Eye (tissue), 1 donor: ENCODE measurements around the gene RAB19.
A peak's percentile ranks its signal among the peaks of the same experiment; 100 is the strongest.

Experiments
- DNase-seq: peaks from one replicate; pipeline ENCODE4 v3.0.0-alpha.2; 2015

Gene RAB19

GRCh38 chr7:140454657-140455015 lies 50.8 kb downstream of the RAB19 start:
- DNase-seq = no peak

GRCh38 chr7:140455743-140456142 lies 51.9 kb downstream of the RAB19 start:
- no peak for DNase-seq

GRCh38 chr7:140456551-140457051 lies 52.7 kb downstream of the RAB19 start:
- DNase-seq = no peak

- DNase-seq = peak; percentile 24
Observed at GRCh38 chr7:140458201-140458600, 54.3 kb downstream of the RAB19 start.

- peak; percentile 73 for DNase-seq
Observed at GRCh38 chr7:140458916-140459315, 55.1 kb downstream of the RAB19 start.

GRCh38 chr7:140463111-140463510 lies 59.3 kb downstream of the RAB19 start:
- no peak for DNase-seq

- DNase-seq = peak; percentile 74
Observed at GRCh38 chr7:140475747-140476333, 72.0 kb downstream of the RAB19 start.

- no peak for DNase-seq
Observed at GRCh38 chr7:140476698-140477261, 72.9 kb downstream of the RAB19 start.
